Stimulated activated CD8-positive, alpha-beta memory T cell treated with anti-CD3 and anti-CD28 coated beads, Interleukin-2, amount 100 ng/mL, for 48 hours (primary cell): ENCODE measurements around the gene ARMCX6.
A peak's percentile ranks its signal among the peaks of the same experiment; 100 is the strongest.
"Not testable (repeated sequence)": the region's sequence is repeated elsewhere in the genome, so short reads cannot be mapped to it uniquely, and the experiment has no call there.

Source experiments
- DNase-seq, 2 donors: peaks; one replicate each; pipeline ENCODE4 v3.0.0-alpha.2; 2020; ENCODE audit warnings: low read depth in 2 of 2

ARMCX6 gene

GRCh38 chrX:101617211-101618191 lies at the start of gene ARMCX6:
Gene ARMCX6, minus strand, starts transcription at chrX:101618000. Its CDS starts 1,380 bp downstream, at chrX:101616620.
- peak; percentile 46 to 56 for DNase-seq

GRCh38 chrX:101659601-101660063 lies 41.8 kb upstream of the ARMCX6 start, which contains the start of gene ARMCX2:
Gene ARMCX2, minus strand, starts transcription at chrX:101659850. Its CDS starts 2,262 bp downstream, at chrX:101657588.
- DNase-seq, result no peak

- DNase-seq, result peak; percentile 40 to 55
Measured at GRCh38 chrX:101658661-101659491, 41.1 kb upstream of the ARMCX6 start.

GRCh38 chrX:101657495-101657894 lies 39.7 kb upstream of the ARMCX6 start:
- DNase-seq, result no peak

- no peak for DNase-seq
Measured at GRCh38 chrX:101656817-101657216, 39.0 kb upstream of the ARMCX6 start.

- DNase-seq, result no peak
Measured at GRCh38 chrX:101655534-101655933, 37.7 kb upstream of the ARMCX6 start.

GRCh38 chrX:101647716-101648115 lies 29.9 kb upstream of the ARMCX6 start:
- DNase-seq, result not testable (repeated sequence)

GRCh38 chrX:101642093-101642492 lies 24.3 kb upstream of the ARMCX6 start:
- no peak for DNase-seq

GRCh38 chrX:101639583-101639982 lies 21.8 kb upstream of the ARMCX6 start:
- DNase-seq, result no peak

GRCh38 chrX:101619364-101619763 lies 1.6 kb upstream of the ARMCX6 start:
- DNase-seq, result no peak

GRCh38 chrX:101605728-101606127 lies 12.1 kb downstream of the ARMCX6 start:
- no peak for DNase-seq

- DNase-seq, result no peak
Measured at GRCh38 chrX:101605146-101605545, 12.7 kb downstream of the ARMCX6 start.

- DNase-seq, result no peak
Measured at GRCh38 chrX:101602077-101602476, 15.7 kb downstream of the ARMCX6 start.

GRCh38 chrX:101599592-101599991 lies 18.2 kb downstream of the ARMCX6 start:
- DNase-seq, result not testable (repeated sequence)

GRCh38 chrX:101595739-101596419 lies 21.9 kb downstream of the ARMCX6 start:
- DNase-seq, result no peak
